ENCODE measurements around the gene ZNF608. TPM values are rescaled to one million over a fixed set of nuclear protein-coding genes. Genes with fewer than 3 reads are reported as not detected.
A peak's percentile ranks its signal among the peaks of the same experiment; 100 is the strongest.

The ZNF608 gene
- total and polyA plus RNA-seq, 2 donors (not counting 3 experiments of a cell fraction or from before 2014, with no cell fraction given): 16.2 to 33.6 TPM

DNA sequence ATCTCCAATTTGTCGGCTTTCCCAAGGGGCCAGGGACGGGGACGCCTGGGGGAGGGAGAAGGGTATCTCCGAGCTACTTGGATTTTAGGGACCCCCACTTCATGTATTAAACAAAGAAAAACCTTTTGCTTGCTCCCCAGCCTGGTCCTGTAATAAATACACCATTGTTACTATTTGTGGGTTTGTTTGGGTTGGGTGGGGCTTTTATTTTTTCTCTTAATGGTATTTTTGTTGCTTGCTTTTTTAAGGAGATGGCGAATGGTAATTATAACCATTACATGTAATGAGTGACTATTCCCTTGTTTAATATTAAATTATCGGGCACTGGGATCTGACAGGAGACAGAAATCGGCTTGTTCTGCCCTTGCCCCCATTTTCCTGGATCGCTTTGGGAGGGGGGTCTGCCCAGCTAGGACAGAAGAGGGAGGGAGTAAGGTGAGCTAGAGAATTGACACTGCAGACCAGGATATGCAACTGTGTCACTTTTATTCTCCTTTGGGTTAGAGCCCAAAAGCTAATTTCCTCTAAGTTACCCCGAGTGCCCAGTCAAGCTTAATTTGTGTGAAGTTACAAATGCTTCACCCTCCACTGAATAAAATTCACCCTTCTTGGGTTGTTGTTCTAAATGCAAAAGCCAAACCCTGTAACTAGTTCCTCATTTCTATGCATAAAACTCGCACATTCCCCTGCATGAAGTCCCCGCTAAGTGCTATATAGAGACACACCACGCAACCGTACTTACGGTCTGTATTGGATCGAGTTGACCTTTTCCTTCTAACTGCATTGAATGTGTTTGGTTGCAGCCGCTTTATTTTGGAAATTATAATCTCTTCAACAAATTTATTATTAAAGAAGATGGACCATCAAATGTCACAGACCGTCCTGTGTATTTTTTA is 1.6 kb upstream of the ZNF608 start:
- Histone ChIP-seq H3K4me2 (ENCODE audit: insufficient read depth, low read length) (peak overlapping the region; percentile 97), H3K9ac (replicated peaks; ENCODE audit: extremely low read depth, insufficient read depth, low read length) (peak overlapping the region; percentile 100), H3K36me3 (ENCODE audit: control insufficient read depth in 2 of 2, extremely low read depth in 1 of 2, insufficient read depth in 2 of 2, low read length in 2 of 2) (no peaks in the 10 kb centered on the region), H3K79me2 (ENCODE audit: control insufficient read depth, insufficient read depth, low read length) (peaks cover 26% of the 10 kb centered on the region), H3K9me3 (replicated peaks; ENCODE audit: control insufficient read depth, insufficient read depth, low read length) (no peaks in the 10 kb centered on the region), H3K4me3 (replicated peaks in 1 of 3; ENCODE audit: insufficient read depth in 1 of 3, low read depth in 1 of 3, low read length in 3 of 3) (peak overlapping the region; percentile 65 to 89 (median 88)), H2AFZ (ENCODE audit: low read depth, low read length) (peak overlapping the region; percentile 72), H4K20me1 (replicated peaks; ENCODE audit: control insufficient read depth, extremely low read depth, insufficient read depth, low read length) (no peaks in the 10 kb centered on the region), H3K9me1 (replicated peaks; ENCODE audit: control insufficient read depth, extremely low read depth, insufficient read depth, low read length) (no peaks in the 10 kb centered on the region), H3K4me1 (ENCODE audit: control insufficient read depth, extremely low read depth, insufficient read depth, low read length) (peaks cover 29% of the 10 kb centered on the region), H3K27ac (ENCODE audit: insufficient read depth, low read depth, low read length) (peak overlapping the region; percentile 98), H3K27me3 (ENCODE audit: control insufficient read depth in 2 of 2, insufficient read depth in 2 of 2, low read length in 2 of 2) (no peaks in the 10 kb centered on the region)
- BruUV-seq (replicated peaks): TSS peak; percentile 3
- ChIA-PET POLR2A (interaction anchor here (0.6 to 2.7 kb wide), 18 partner anchors 10 to 737 kb away, joined by 3 to 22 read pairs (median 4); no protein-coding TSS in a partner anchor), CTCF (interaction anchor here (0.6 to 3.0 kb wide), 24 partner anchors 16 to 1088 kb away, joined by 3 to 16 read pairs (median 4); no protein-coding TSS in a partner anchor)
- TF ChIP-seq MYC (IDR thresholded peaks at IDR 0.05; ENCODE audit: low read depth, low read length) (no peak), EZH2 (IDR thresholded peaks at IDR 0.05; ENCODE audit: borderline replicate concordance, low read depth, low read length, severe bottlenecking) (no peak), FOS (IDR thresholded peaks at IDR 0.05; ENCODE audit: borderline replicate concordance, insufficient read depth, low read length) (no peak), POLR2AphosphoS5 (IDR thresholded peaks at IDR 0.05; ENCODE audit: insufficient read depth, low read depth, low read length) (no peak), GATA2 (IDR thresholded peaks at IDR 0.05; ENCODE audit: insufficient read depth, insufficient read length, low read depth, low read length) (no peak), JUN (IDR thresholded peaks at IDR 0.05; ENCODE audit: borderline replicate concordance, insufficient read depth, insufficient read length, low read depth) (no peak), POLR2A (IDR thresholded peaks at IDR 0.05; ENCODE audit: low read depth, low read length) (peak; percentile 26)
- TF ChIP-seq, protein P1, sequence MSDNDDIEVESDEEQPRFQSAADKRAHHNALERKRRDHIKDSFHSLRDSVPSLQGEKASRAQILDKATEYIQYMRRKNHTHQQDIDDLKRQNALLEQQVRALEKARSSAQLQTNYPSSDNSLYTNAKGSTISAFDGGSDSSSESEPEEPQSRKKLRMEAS (IDR thresholded peaks at IDR 0.05; ENCODE audit: insufficient read depth, insufficient read length): no peak
- dilution Hi-C loops (cut with MboI; ENCODE audit: extremely low pct_ligation_motif_present, low sequenced_read_pairs) (no loop called here), intact Hi-C loops (cut with micrococcal nuclease) (loop anchor here (1.0 to 10.0 kb wide), 24 partner anchors 58 to 1087 kb away; no protein-coding TSS in a partner anchor)
- no peak for FAIRE-seq
- DNase-seq (ENCODE audit: low read depth, low spot score): no peak
